GM18861 (cell line): ENCODE results near the gene TBC1D5.

ENCODE experiments used
- ATAC-seq: cut with Tn5 transposase; IDR thresholded peaks from one replicate; pipeline ENCODE4 v1.9.1; 2021; ENCODE audit not compliant: unreplicated experiment

The TBC1D5 gene

GRCh38 chr3:17602126-17602525 lies 140.3 kb downstream of the TBC1D5 start:
- ATAC-seq: no peak

GRCh38 chr3:17592956-17593355 lies 149.5 kb downstream of the TBC1D5 start:
- no peak for ATAC-seq

- no peak for ATAC-seq
Observed at GRCh38 chr3:17590465-17590864, 152.0 kb downstream of the TBC1D5 start.

- ATAC-seq: no peak
Observed at GRCh38 chr3:17589888-17590287, 152.5 kb downstream of the TBC1D5 start.

- ATAC-seq: no peak
Observed at GRCh38 chr3:17588422-17588821, 154.0 kb downstream of the TBC1D5 start.

- ATAC-seq: no peak
Observed at GRCh38 chr3:17585394-17586325, 156.8 kb downstream of the TBC1D5 start.

- no peak for ATAC-seq
Observed at GRCh38 chr3:17584066-17584465, 158.4 kb downstream of the TBC1D5 start.

GRCh38 chr3:17583530-17583929 lies 158.9 kb downstream of the TBC1D5 start:
- ATAC-seq: no peak

GRCh38 chr3:17581421-17582080 lies 160.9 kb downstream of the TBC1D5 start:
- ATAC-seq: no peak

GRCh38 chr3:17580901-17581300 lies 161.5 kb downstream of the TBC1D5 start:
- no peak for ATAC-seq

GRCh38 chr3:17579289-17580031 lies 163.0 kb downstream of the TBC1D5 start:
- ATAC-seq: peak; percentile 96

GRCh38 chr3:17577796-17578520 lies 164.5 kb downstream of the TBC1D5 start:
- ATAC-seq: no peak

- peak; percentile 92 for ATAC-seq
Observed at GRCh38 chr3:17573396-17573795, 169.0 kb downstream of the TBC1D5 start.

- ATAC-seq: no peak
Observed at GRCh38 chr3:17571686-17572085, 170.7 kb downstream of the TBC1D5 start.

- no peak for ATAC-seq
Observed at GRCh38 chr3:17562845-17563244, 179.6 kb downstream of the TBC1D5 start.

GRCh38 chr3:17558565-17558964 lies 183.9 kb downstream of the TBC1D5 start:
- ATAC-seq: no peak

- no peak for ATAC-seq
Observed at GRCh38 chr3:17557749-17558463, 184.5 kb downstream of the TBC1D5 start.

- no peak for ATAC-seq
Observed at GRCh38 chr3:17555525-17555924, 186.9 kb downstream of the TBC1D5 start.

GRCh38 chr3:17554078-17554477 lies 188.4 kb downstream of the TBC1D5 start:
- ATAC-seq: no peak

GRCh38 chr3:17553080-17553479 lies 189.4 kb downstream of the TBC1D5 start:
- ATAC-seq: no peak
